ENCODE data around the gene FREM1. TPM values are rescaled to one million over a fixed set of nuclear protein-coding genes. Genes with fewer than 3 reads are reported as not detected.

Gene FREM1
- total RNA-seq, 2 donors from 2014 or later: 2.2 to 2.4 TPM

- no peaks in the 10 kb centered on the region for H3K9me3 ChIP-seq
- no peak for TF ChIP-seq CTCF (IDR thresholded peaks at IDR 0.05)
- H3K4me3 ChIP-seq: no peak overlapping the region
- H3K27ac ChIP-seq: no peak overlapping the region
- no peak for DNase-seq (ENCODE audit: low spot score)
- no peaks in the 10 kb centered on the region for H3K27me3 ChIP-seq
- H3K36me3 ChIP-seq: no peaks in the 10 kb centered on the region
- H3K4me1 ChIP-seq: no peaks in the 10 kb centered on the region
Observed at GRCh38 chr9:14814249-14814628, 96.0 kb downstream of the FREM1 start.

GRCh38 chr9:14813336-14814248 is 96.6 kb downstream of the FREM1 start:
- no peak for TF ChIP-seq CTCF (IDR thresholded peaks at IDR 0.05)
- Histone ChIP-seq H3K9me3 (no peaks in the 10 kb centered on the region), H3K4me3 (no peak overlapping the region), H3K27me3 (no peaks in the 10 kb centered on the region), H3K36me3 (no peaks in the 10 kb centered on the region), H3K4me1 (no peaks in the 10 kb centered on the region), H3K27ac (no peak overlapping the region)
- no peak for DNase-seq (ENCODE audit: low spot score)

GRCh38 chr9:14812806-14813205 is 97.4 kb downstream of the FREM1 start:
- no peak for TF ChIP-seq CTCF (IDR thresholded peaks at IDR 0.05)
- no peak overlapping the region for H3K27ac ChIP-seq
- H3K4me3 ChIP-seq: no peak overlapping the region
- no peaks in the 10 kb centered on the region for H3K4me1 ChIP-seq
- H3K9me3 ChIP-seq: no peaks in the 10 kb centered on the region
- no peaks in the 10 kb centered on the region for H3K27me3 ChIP-seq
- H3K36me3 ChIP-seq: no peaks in the 10 kb centered on the region
- DNase-seq (ENCODE audit: low spot score): no peak

- no peak overlapping the region for H3K4me3 ChIP-seq
- H3K4me1 ChIP-seq: no peaks in the 10 kb centered on the region
- H3K9me3 ChIP-seq: no peaks in the 10 kb centered on the region
- no peak for TF ChIP-seq CTCF (IDR thresholded peaks at IDR 0.05)
- H3K27ac ChIP-seq: no peak overlapping the region
- no peaks in the 10 kb centered on the region for H3K36me3 ChIP-seq
- no peak for DNase-seq (ENCODE audit: low spot score)
- H3K27me3 ChIP-seq: no peaks in the 10 kb centered on the region
Observed at GRCh38 chr9:14811844-14812243, 98.4 kb downstream of the FREM1 start.

GRCh38 chr9:14806941-14807520 is 103.2 kb downstream of the FREM1 start:
- no peak for DNase-seq (ENCODE audit: low spot score)
- Histone ChIP-seq H3K36me3 (no peaks in the 10 kb centered on the region), H3K4me3 (no peak overlapping the region), H3K27me3 (no peaks in the 10 kb centered on the region), H3K4me1 (no peaks in the 10 kb centered on the region), H3K27ac (no peak overlapping the region), H3K9me3 (no peaks in the 10 kb centered on the region)
- TF ChIP-seq CTCF (IDR thresholded peaks at IDR 0.05): no peak
